Stimulated activated CD8-positive, alpha-beta memory T cell treated with anti-CD3 and anti-CD28 coated beads, Interleukin-12 subunit alpha, Interleukin-12 subunit beta, amount 100 ng/mL, for 24 hours (primary cell): ENCODE measurements around the gene SYS1.
"Not testable (repeated sequence)": the region's sequence is repeated elsewhere in the genome, so short reads cannot be mapped to it uniquely, and the experiment has no call there.

Experiments
- DNase-seq: peaks from one replicate; pipeline ENCODE4 v3.0.0-alpha.2; 2020; ENCODE audit errors: extremely low read depth

The SYS1 gene

GRCh38 chr20:45339799-45340198 lies 23.2 kb upstream of the SYS1 start:
- no peak for DNase-seq

- no peak for DNase-seq
These were observed 22.6 kb upstream of the SYS1 start for GRCh38 chr20:45340236-45340847.

- no peak for DNase-seq
These were observed 22.0 kb upstream of the SYS1 start for GRCh38 chr20:45340951-45341350.

- DNase-seq, result no peak
These were observed 21.4 kb upstream of the SYS1 start for GRCh38 chr20:45341579-45341938.

- DNase-seq, result no peak
These were observed 20.8 kb upstream of the SYS1 start for GRCh38 chr20:45341939-45342854.

- DNase-seq, result no peak
These were observed 20.0 kb upstream of the SYS1 start for GRCh38 chr20:45342855-45343531.

GRCh38 chr20:45343532-45344167 lies 19.3 kb upstream of the SYS1 start:
- DNase-seq, result no peak

- no peak for DNase-seq
These were observed 18.6 kb upstream of the SYS1 start for GRCh38 chr20:45344168-45344860.

- DNase-seq, result no peak
These were observed 17.6 kb upstream of the SYS1 start for GRCh38 chr20:45345104-45345936.

- DNase-seq, result no peak
These were observed 16.7 kb upstream of the SYS1 start for GRCh38 chr20:45346291-45346718.

GRCh38 chr20:45346851-45347250 lies 16.1 kb upstream of the SYS1 start:
- no peak for DNase-seq

- no peak for DNase-seq
These were observed 15.5 kb upstream of the SYS1 start for GRCh38 chr20:45347297-45347935.

GRCh38 chr20:45347936-45348778 lies 14.8 kb upstream of the SYS1 start, which contains the start of gene SDC4:
SDC4 (minus strand) TSS chr20:45348424; CDS start chr20:45348384, 40 bp downstream.
- DNase-seq, result peak; percentile 31

GRCh38 chr20:45350217-45350616 lies 12.7 kb upstream of the SYS1 start:
- no peak for DNase-seq

GRCh38 chr20:45350795-45351194 lies 12.2 kb upstream of the SYS1 start:
- DNase-seq, result not testable (repeated sequence)

GRCh38 chr20:45352729-45353128 lies 10.2 kb upstream of the SYS1 start:
- no peak for DNase-seq

- DNase-seq, result no peak
These were observed 9.2 kb upstream of the SYS1 start for GRCh38 chr20:45353746-45354145.

GRCh38 chr20:45354423-45355208 lies 8.3 kb upstream of the SYS1 start:
- DNase-seq, result no peak
